Hematopoietic multipotent progenitor cell treated with erythropoietin and hydrocortisone succinate and interleukin-3 and kit ligand, for 4 days (in vitro differentiated cells): ENCODE measurements around the gene GUK1.
A peak's percentile ranks its signal among the peaks of the same experiment; 100 is the strongest.

Experiments used
- DNase-seq: peaks from one replicate; pipeline ENCODE4 v3.0.0-alpha.2; 2015

Gene GUK1

DNA sequence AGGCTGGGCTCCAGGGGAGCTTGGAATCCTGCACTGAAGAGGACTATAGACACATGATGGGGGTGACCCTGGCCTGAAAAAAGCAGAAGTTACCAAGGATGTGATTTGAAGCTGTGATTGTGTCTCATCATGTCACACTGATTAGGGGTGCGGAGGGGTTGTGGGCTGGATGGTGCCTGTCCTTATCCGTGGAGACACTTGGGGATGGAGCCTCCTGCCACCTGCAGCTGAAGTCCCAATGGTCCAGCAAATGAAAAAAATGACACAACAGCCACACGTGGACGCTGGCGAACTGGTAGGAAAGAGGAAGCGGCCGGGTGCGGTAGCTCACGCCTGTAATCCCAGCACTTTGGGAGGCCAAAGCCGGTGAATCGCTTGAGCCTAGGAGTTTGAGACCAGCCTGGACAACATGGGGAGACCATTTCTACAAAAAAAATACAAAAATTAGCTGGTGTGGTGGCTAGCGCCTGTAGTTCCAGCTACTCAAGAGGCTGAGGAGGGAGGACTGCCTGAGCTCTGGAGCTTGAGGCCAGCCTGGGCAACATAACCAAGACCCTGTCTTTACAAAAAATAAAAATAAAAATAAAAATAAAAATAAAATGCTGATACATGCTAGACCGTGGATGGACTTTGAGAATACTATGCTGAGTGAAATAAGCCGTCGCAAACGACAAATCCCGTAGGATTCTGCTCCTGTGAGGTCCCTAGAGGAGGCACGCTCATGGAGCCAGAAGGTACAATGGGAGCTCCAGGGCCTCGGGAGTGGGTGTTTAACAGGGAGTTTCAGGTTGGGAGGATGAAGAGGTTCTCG is 24.7 kb downstream of the GUK1 start:
- peak; percentile 62 for DNase-seq

DNA sequence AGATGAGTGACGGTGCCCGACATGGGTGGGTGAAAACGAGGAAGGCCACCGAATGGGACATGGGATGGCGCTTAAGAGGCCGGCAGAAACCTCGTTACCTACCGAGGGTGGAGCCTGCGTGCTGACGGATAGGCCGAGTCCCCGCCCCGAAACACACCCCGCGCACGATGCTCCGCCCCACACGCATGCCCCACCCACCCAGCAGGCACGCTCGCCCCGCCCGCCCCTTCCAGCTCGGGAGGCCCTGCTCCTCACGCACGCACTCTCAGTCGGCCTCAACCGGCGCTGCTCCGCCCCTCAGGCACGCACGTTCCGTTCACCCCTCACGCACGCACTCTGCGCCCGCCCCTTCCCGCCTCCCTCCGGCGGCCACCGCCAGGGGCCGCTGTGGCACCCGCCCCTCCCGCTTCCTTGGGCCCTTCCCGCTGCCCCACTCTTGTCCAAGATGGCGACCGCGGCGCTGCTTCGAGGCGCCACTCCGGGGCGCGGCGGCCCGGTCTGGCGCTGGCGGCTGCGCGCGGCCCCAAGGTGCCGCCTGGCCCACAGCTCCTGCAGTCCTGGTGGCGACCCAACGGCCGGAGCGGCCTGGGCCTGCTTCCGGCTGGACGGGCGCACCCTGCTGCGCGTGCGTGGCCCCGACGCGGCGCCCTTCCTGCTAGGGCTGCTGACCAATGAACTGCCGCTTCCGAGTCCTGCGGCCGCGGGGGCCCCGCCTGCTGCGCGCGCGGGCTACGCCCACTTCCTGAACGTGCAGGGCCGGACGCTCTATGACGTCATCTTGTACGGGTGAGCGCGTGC is 25.5 kb downstream of the GUK1 start, which contains the start of gene IBA57:
Gene IBA57, plus strand, starts transcription at position 433 of the 798 bp plus-strand sequence. Its CDS starts 13 bp downstream, at position 446.
- peak; percentile 99 for DNase-seq

DNA sequence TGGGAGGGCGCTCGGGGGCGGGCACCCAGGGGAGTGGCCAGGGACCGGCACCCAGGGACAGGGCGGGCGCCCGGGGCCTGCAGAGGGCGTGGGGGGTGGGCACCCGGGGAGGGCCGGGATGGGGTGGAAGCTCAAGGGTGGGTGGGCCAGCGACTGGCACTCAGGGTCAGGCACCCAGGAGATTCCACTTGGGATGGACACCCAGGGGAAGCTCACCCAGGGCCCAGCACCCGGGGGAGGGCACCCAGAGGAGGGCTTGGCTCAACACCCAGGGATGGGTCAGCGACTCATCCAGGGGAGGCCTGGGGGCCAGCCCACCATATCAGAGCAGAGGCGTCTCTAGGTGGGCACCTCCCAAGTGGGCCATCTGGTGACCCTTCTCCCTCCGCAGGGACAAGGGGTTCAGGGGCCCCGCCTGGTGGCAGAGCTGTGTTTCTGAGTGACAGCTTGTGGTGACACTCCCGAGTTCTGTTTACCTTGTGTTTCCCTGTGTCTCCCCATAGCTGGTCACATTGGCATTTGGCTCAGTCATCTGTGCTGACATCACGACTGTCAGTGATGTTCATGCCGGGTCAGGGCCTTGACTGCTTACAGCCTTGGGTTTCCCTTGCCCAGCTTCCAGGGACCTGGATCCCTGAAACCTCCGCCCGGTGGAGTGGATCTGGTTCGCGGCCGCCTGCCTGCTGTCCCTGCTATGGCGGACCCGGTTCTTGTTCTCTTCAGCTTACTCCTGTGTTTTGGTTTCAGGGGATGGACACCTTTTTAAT is 26.3 kb downstream of the GUK1 start:
- peak; percentile 85 for DNase-seq

DNA sequence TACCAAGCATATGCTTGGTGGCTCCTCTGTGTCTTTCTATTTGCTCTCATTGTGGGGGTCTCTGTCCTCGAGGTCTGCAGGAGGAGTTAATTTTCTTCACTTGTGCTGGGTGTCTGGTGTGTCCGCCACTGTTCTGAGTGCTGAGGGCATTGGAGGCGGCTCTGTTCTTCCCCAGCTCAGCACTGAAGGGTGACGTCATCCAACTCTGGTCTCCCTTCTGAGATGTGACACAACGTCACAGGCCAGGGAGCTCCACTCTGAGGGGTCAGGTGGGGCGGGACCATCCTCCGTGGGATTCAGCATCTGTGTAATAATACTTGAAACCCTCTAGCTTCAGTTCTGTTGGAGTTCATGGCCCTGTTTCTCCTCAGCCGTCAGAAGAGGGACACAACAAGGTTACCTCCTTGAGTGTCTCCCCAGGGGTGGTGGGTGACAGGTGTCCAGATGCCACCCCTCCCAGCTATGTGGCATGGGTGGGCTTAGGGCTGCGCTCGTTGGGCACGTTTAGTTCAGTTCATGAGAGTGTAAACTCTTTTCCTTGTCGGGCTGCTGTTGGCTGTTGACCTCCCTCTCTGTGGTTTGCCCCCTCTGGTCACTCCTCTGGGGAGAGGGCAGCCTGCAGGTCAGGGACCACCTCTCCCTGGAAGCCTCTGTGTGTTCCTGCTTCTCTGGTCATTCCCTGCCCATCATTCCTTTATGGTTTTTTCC is 28.6 kb downstream of the GUK1 start:
- DNase-seq = no peak

DNA sequence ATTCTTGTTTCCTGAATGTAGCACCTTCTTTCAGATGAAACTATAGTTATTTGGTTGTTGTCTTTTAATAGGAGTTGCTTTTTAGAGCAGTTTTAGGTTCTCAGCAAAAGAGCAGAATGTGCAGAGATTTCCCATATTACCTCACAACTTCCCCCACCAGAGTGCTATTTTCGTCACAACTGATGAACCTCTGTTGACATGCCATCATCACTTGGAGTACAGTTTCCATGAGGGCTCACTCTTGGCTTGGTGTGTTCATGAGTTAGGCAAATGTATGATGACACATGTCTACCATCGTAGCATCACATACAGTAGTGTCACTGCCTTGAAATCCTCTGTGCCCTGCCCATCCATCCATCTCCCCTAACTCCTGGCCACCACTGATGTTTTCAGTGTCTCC is 29.3 kb downstream of the GUK1 start:
- DNase-seq = no peak

- no peak for DNase-seq
Observed at GRCh38 chr1:228170666-228171065, 30.6 kb downstream of the GUK1 start.

DNA sequence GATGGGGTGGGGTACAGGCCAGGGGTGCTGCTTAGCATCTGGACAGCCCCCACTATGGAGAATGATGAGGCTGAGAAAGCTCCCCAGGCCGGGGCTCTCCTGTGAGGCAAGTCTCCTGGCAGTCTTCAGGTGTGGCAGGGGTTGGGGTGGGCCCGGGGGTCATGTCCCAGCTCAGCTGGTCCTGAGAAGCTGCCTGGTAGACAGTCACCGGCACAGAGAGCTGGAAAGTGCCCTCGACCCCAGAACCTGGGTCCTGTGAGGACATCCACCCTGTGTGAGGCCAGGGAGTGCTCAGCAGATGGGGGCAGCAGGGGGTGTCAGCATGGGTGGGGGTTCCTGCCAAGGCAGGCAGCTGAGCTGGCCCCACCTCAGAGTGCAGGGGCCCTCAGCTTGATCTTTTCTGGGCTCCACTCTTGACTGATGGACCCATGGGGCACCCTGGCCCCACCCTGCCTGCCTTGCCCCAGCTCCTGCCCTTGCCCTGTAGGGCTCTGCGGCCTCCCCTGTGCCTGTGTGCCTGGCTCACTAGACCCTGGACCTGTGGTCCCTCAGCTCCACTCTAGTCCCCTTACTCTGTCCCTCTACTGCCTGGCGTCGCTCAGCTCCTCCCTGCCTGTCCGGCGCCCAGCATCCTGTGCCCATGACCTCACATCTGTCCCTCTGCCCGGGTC is 31.3 kb downstream of the GUK1 start:
- DNase-seq = no peak

DNA sequence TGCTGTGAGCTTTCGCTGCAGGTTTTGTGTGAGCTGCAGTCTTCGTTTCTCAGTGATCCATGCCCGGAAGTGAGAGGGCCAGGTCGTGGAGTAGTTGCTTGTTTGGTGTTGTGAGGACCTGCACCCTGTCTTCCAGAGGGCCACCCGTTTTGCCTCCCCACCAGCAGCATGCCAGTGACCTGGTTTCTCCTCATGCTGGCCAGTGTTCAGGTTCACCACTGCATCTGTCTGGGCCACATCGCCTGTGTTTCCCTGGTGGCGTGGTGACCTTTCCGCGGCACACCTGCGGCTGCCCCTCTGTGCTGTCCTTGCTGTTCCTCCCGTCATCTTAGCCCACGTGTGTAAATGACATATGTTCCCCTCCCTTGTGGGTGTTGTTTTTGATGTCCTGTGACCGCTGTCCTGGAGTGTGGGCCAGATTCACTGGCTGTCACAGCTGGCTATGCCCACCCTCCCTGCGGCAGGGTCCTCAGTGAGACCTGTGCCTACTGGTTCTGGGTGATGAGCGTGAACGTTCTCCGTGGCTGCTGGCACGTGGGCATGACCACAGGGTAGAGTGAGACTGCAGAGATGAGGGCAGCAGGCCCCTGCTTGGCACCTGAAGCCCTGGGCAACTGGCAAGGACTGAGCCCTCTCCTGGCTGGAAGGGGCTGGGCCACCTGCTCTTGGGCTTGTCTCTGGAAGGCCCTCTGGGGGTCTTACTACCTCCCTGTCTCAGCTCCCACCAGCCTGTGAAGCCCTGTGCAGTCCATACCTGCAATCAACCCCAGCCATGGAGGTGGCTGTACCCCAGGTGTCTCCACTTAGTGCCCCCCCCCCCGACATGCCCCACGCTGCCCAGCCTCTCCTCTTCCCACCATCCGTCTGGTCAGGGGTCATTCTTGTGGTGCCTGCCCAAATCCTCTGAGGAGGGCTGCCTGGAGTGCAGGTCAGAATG is 32.8 kb downstream of the GUK1 start:
- DNase-seq = no peak

DNA sequence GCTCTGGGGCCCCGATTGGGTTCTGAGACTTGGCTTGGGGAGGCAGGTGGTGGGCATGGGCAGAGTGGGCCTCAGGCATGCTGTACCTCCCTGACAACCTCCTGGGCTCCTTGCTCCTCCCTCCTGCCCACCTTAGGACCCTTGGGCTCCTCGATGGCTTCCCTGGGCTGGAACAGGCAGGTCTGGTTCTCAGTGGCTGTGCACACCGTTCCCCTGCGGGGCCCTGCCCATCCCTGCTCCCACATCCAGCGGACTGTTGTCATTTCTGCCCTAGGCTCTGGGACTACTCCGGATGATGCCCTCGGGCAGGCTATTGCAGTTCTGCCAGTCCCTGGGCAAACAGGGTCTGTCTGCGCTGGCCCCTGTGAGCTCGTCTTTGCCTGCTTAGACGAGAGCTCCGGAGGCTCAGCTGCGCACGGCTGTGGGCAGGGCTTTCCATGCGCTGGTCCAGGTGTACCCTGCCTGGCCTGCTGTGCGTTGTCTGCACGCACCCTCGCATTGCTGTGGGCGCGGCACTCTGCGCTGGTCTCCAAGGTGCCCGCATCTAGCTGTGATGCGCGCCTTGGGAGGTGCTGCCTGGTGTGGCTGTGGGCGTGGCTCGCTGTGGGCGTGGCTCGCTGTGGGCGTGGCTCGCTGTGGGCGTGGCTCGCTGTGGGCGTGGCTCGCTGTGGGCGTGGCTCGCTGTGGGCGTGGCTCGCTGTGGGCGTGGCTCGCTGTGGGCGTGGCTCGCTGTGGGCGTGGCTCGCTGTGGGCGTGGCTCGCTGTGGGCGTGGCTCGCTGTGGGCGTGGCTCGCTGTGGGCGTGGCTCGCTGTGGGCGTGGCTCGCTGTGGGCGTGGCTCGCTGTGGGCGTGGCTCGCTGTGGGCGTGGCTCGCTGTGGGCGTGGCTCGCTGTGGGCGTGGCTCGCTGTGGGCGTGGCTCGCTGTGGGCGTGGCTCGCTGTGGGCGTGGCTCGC is 33.7 kb downstream of the GUK1 start:
- peak; percentile 39 for DNase-seq

DNA sequence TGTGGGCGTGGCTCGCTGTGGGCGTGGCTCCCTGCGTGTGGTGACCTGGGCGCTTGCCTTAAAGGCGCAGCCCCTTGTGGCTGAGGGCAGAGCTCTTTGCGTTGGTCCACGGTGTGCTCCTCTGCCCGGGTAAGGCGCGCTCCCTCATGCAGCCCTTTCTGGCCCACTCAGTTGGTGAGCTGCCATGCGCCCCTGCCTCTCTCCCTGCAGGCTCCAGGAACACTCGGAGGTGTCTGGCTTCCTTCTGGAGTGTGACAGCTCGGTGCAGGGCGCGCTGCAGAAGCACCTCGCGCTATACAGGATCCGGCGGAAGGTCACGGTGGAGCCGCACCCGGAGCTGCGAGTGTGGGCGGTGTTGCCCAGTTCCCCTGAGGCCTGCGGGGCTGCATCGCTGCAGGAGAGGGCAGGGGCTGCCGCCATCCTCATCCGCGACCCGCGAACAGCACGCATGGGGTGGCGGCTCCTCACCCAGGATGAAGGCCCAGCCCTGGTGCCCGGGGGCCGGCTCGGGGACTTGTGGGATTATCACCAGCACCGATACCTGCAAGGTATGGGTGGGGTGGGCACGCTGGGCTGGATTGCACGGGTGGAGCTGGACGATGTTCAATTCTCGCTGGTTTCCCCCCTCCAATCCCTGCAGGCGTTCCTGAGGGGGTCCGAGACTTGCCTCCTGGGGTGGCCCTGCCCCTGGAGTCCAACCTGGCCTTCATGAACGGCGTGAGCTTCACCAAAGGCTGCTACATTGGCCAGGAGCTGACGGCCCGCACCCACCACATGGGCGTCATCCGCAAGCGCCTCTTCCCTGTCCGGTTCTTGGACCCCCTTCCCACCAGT is 34.6 kb downstream of the GUK1 start:
- DNase-seq = peak; percentile 69

DNA sequence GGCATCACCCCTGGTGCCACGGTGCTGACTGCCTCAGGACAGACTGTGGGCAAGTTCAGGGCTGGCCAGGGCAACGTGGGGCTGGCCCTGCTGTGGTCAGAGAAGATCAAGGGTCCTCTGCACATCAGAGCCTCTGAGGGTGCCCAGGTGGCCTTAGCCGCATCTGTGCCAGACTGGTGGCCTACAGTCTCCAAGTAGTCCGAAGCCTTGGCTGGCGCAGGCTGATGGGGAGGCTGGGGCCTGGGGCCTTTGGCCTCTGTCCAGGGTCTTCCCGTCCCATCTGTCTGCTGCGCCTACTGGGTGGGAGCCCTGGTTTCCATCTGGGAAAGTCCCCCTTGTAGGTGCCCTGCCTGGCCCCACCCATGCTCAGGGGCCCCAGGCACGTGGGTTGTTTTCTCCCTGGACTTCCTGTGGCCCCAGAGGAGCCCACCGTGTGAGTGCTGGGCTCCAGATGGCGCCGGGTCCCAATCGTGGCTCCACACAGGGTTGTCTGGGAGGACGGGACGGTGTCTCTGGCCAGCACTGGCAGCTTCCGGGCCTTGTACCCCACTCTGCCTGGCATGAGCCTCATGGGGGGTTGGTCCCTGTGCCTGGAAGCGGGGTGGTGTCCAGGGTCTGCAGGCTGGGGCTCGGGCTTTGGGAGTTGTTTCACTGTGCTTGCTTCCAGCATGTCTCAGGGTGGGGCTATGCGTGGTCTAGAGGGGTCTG is 35.4 kb downstream of the GUK1 start:
- no peak for DNase-seq

GRCh38 chr1:228176024-228176395 is 35.9 kb downstream of the GUK1 start:
- no peak for DNase-seq

DNA sequence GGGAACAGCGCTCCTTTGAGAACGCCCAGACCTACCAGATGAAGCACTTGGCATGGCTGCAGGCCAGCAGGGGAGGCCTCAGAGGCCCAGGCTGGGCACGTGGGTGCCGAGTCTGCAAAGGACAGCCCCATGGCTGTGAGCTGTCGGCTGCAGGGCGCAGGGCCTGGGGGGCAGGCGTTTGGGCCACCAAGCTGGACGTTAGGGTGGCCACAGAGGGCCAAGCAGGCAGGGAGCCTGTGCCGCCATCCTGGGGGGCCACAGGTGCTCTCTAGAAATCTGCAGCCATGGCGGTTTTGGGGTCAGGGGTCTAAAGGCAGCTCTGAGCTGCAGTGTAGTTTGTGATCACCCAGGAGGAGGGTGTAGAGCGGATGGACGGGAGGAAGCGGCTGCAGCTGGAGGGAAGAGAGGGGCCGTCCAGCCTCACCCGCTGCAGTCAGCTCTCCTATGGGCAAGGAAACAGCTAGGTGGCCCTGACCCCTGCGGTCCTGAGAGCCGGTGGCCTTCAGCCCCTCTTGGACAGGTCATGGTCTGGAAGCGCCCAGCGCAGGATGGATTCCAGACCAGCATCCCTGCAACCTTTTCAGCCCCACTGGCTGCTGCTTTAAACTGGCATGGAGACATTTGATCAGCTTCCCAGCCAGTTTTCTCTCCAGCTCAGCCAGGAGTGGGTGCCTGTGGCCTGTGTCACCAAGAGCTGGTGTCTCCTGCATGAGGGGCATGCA is 36.5 kb downstream of the GUK1 start:
- DNase-seq = no peak

DNA sequence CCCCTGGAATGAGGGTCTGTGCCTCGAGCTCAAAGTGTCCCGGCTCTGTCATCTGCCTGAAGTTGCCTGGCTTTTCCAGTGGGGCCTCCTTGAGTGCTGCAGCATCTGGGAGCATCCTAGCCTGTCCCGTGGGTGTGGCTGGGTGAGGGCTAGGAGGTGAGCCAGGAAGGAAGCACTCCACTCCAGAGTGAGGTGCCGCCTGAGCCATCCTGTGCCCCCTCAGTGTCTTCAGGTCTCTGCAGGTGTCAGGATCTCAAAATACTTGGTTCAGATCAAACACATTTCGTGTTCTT is 37.0 kb downstream of the GUK1 start:
- DNase-seq = no peak

DNA sequence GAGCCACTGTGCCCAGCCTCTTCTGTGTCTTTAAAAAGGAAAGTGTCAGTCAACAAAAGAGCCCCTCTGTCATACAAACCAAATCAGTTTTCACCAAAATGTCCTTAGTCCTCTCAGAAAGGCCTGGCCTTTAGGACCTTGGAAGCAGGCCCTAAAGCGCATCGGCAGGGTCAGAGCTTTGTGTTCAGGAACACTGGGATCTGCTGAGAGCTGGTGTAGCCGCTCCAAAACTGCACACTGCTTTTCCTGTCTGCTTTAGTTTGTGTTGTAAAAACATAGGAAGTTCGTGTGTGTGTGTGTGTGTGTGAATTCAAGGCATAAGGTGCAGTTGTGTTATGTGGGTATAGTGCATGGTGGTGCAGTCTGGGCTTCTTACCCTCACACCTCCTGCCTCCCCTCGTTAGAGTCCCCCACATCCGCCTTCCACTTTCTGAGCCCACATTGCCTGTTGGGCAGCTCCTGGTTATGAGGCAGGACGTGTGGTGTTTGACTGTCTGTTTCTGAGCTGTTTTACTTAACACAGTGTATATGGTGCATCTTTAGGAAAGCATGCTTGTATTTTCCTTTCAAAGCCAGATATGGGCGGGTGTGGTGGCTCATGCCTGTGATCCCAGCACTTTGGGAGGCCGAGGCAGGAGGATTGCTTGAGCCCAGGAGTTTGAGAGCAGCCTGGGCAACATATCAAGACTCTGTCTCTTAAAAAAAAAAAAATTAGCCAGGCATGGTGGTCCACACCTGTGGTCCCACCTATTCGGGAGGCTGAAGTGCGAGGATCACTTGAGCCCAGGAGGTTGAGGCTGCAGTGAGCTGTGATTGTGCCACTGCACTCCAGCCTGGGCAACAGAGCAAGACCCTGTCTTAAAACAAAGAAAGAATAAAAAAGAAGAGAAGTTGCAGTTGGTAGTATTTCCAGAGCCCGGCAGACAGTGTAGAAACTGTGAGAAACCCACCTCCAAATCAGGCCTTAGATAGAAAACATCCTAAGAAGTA is 37.9 kb downstream of the GUK1 start:
- no peak for DNase-seq
